Brain microvascular endothelial cell (primary cell): Measurements from ENCODE around the gene SSBP3.

Source experiments
- DNase-seq: peaks from one replicate; pipeline ENCODE4 v3.0.0-alpha.2; 2020
- H3K27ac ChIP-seq: fragments of 250-450 bp; sonication (Bioruptor Pico); 2 replicates; pipeline ENCODE4 v1.5.1; 2020; ENCODE audit warnings: mild to moderate bottlenecking, moderate library complexity
- H3K27me3 ChIP-seq: fragments of 250-450 bp; sonication (Bioruptor Pico); replicated peaks from 2 replicates; pipeline ENCODE4 v1.5.1; 2020; ENCODE audit warnings: mild to moderate bottlenecking
- H3K36me3 ChIP-seq: fragments of 250-450 bp; sonication (Bioruptor Pico); replicated peaks from 2 replicates; pipeline ENCODE4 v1.5.1; 2020; ENCODE audit warnings: mild to moderate bottlenecking
- H3K4me3 ChIP-seq: 2 replicates; pipeline ENCODE4 v1.5.1; 2011; ENCODE audit warnings: low read depth, mild to moderate bottlenecking, control low read depth, low read length, moderate library complexity
- in situ Hi-C: cut with HindIII; loops from 2 replicates; pipeline ENCODE4 v1.10.0; 2017; ENCODE audit warnings: low sequenced_read_pairs, low pct_ligation_motif_present
- TF ChIP-seq, protein P1 (sequence below): IDR thresholded peaks from 2 replicates; pipeline ENCODE4 v1.5.1; 2011; ENCODE audit warnings: low read depth, mild to moderate bottlenecking, moderate library complexity, low read length, control low read depth, inconsistent platforms; ENCODE audit errors: missing control alignments

SSBP3 gene

DNA sequence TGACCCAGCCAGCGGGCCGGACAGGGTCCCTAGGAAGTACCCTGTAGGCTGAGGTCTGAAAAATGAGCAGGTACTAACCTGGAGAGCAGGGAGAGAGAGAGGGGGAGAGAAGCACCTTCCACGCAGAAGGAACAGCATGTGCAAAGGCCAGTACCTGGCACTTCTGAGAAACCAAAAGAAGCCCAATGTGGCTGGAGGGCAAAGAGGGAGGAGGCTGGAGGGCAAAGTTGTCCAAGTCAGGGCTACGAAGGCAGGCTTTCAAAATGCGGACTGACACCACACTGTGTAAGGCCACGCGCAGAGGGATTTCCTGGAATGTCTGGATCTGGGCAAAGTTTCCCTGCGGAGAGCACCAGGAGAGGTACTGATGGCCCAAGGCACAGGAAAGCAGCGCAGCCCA lies 64.4 kb downstream of the SSBP3 start:
- no peak overlapping the region for H3K27ac ChIP-seq
- no peak for DNase-seq
- in situ Hi-C loops: no loop called here
- TF ChIP-seq, protein P1, sequence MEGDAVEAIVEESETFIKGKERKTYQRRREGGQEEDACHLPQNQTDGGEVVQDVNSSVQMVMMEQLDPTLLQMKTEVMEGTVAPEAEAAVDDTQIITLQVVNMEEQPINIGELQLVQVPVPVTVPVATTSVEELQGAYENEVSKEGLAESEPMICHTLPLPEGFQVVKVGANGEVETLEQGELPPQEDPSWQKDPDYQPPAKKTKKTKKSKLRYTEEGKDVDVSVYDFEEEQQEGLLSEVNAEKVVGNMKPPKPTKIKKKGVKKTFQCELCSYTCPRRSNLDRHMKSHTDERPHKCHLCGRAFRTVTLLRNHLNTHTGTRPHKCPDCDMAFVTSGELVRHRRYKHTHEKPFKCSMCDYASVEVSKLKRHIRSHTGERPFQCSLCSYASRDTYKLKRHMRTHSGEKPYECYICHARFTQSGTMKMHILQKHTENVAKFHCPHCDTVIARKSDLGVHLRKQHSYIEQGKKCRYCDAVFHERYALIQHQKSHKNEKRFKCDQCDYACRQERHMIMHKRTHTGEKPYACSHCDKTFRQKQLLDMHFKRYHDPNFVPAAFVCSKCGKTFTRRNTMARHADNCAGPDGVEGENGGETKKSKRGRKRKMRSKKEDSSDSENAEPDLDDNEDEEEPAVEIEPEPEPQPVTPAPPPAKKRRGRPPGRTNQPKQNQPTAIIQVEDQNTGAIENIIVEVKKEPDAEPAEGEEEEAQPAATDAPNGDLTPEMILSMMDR: no peak
- no peaks in the 10 kb centered on the region for H3K27me3 ChIP-seq
- H3K4me3 ChIP-seq: no peak overlapping the region
- H3K36me3 ChIP-seq: no peaks in the 10 kb centered on the region

DNA sequence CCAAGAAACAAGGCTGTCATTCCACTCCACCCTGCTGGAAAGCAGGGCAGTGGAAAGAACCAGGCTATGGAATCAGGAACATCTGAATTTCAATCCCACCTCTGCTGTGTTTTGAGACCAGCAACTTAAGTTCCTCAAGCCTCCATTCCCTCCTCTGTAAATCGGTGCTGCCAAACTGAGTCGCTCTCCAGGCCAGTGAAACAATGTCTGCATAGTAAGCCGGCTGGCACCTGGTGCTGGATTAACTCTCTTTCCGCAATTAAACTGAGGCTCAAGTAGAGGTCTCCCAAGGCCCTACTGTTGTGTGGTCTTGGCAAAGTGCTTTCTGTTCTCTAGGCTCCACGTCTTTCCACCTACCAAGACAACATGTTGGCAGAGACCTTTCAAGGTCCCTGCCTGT lies 65.3 kb downstream of the SSBP3 start:
- no peaks in the 10 kb centered on the region for H3K36me3 ChIP-seq
- H3K4me3 ChIP-seq: no peak overlapping the region
- TF ChIP-seq, protein P1: no peak
- no peak overlapping the region for H3K27ac ChIP-seq
- DNase-seq: no peak
- H3K27me3 ChIP-seq: no peaks in the 10 kb centered on the region
- in situ Hi-C loops: no loop called here

DNA sequence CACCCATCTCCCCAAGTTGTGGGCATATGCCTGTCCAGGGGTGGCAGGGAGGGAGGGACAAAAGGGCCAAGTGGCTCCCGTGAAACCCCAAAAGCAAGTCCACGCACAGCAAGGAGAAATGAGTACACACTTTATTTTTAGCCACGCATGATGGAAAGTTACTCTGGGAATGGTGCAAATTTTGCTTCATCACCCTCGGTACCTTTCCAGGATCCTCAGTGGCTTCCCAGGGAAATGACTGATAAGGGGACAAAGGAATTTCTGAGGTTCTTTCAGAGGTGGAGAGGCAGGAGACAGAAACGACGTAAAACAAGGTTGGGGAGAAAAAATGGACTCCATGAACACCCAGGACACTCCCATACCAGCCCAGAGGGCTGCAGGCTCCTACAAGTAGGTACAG lies 65.8 kb downstream of the SSBP3 start:
- DNase-seq: no peak
- no peak overlapping the region for H3K27ac ChIP-seq
- in situ Hi-C loops: no loop called here
- no peaks in the 10 kb centered on the region for H3K36me3 ChIP-seq
- no peak overlapping the region for H3K4me3 ChIP-seq
- TF ChIP-seq, protein P1: no peak
- H3K27me3 ChIP-seq: no peaks in the 10 kb centered on the region

DNA sequence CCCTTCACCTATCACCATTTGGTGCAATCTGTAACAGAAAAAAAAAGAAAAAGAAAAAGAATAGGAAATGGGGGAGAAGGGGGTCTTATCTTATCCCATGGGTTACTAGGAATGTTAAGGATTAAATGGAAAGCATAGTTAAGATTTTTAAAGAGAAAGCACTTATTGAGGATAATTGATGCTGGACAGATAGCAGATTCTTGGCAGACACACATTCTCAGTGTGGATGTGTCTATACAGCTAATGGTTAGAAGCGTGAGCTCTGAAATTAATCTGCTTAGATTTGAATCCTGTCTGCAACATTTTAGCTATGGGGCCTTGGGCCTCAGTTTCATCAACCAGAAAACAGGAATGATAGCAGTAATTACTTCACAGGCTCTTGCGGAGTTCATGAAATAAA lies 67.1 kb downstream of the SSBP3 start:
- in situ Hi-C loops: no loop called here
- Histone ChIP-seq H3K4me3 (no peak overlapping the region), H3K27me3 (no peaks in the 10 kb centered on the region), H3K27ac (no peak overlapping the region), H3K36me3 (no peaks in the 10 kb centered on the region)
- DNase-seq: no peak
- TF ChIP-seq, protein P1: no peak

DNA sequence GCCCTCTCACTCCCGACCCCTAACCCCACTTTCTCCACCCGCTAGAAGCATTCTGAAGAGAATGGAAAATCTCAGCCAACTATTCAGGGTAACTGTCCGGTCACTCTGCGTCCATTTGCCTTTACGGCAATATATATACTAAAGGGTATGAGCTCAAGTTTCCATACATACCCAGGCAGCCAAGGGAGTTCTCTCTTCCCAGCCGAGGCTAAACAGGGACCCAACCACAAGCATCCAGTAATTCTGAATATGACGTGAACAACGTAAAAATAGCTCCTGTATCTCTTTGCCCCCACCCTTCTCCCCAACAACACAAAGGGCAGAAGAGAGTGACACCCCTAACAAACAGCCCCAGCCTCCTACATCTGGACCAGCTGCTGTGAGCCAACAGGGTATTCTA lies 67.7 kb downstream of the SSBP3 start:
- Histone ChIP-seq H3K4me3 (no peak overlapping the region), H3K36me3 (no peaks in the 10 kb centered on the region), H3K27me3 (no peaks in the 10 kb centered on the region), H3K27ac (no peak overlapping the region)
- in situ Hi-C loops: no loop called here
- TF ChIP-seq, protein P1: no peak
- no peak for DNase-seq

DNA sequence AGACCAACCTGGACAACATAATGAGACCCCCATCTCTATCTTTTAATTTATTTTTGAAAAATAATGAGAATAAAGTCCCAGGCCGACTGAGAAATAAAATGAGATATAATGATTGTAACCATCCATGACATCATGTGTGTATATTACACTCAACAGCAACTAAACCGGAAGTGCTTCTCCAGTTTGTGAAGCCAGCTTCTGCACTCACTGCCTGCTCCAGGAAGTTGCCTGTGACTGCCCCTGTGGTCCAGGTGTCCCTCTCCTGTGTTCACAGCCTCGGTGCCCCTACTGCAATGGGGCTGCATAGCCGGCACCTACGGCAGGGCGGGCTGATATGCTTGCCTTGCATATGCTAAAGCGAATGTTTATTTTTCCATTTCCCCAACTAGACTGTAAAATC lies 68.3 kb downstream of the SSBP3 start:
- Histone ChIP-seq H3K4me3 (no peak overlapping the region), H3K27ac (no peak overlapping the region), H3K27me3 (no peaks in the 10 kb centered on the region), H3K36me3 (no peaks in the 10 kb centered on the region)
- DNase-seq: no peak
- in situ Hi-C loops: no loop called here
- TF ChIP-seq, protein P1: no peak
